Bronchial epithelial cell (primary cell): ENCODE data around the gene ADGRG2. TPM values are rescaled to one million over a fixed set of nuclear protein-coding genes. Genes with fewer than 3 reads are reported as not detected.

Experiments
- DNase-seq: peaks from one replicate; pipeline ENCODE4 v3.0.0-alpha.2; 2010; ENCODE audit warnings: low read depth
- FAIRE-seq: peaks from 2 replicates; lab custom pipeline; 2011; peaks lifted over from hg19 to GRCh38; lab: Jason Lieb, UNC
- H3K27me3 ChIP-seq: 2 replicates; pipeline ENCODE4 v1.5.1; 2011; ENCODE audit warnings: low read length; ENCODE audit not compliant: control insufficient read depth, insufficient read depth
- H3K36me3 ChIP-seq: 2 replicates; pipeline ENCODE4 v1.5.1; 2011; ENCODE audit warnings: low read length; ENCODE audit not compliant: control insufficient read depth, insufficient read depth
- H3K4me3 ChIP-seq: 2 replicates; pipeline ENCODE4 v1.5.1; 2011; ENCODE audit warnings: mild to moderate bottlenecking, low read depth, low read length, control low read depth
- CTCF ChIP-seq: IDR thresholded peaks from 2 replicates; pipeline ENCODE4 v1.5.1; 2011; ENCODE audit warnings: mild to moderate bottlenecking, moderate library complexity, low read length, control low read depth, inconsistent platforms; ENCODE audit not compliant: insufficient read depth, severe bottlenecking
- total RNA-seq: library from RNA; depleted of rRNA; stranded (reverse); fragments of >200 nt; gene quantifications from 2 replicates; pipeline ENCODE4 v1.2.1, GENCODE V29; 2014

The ADGRG2 gene
- total RNA-seq, 1 donor from 2014 or later = 0.26 TPM

GRCh38 chrX:18946157-18946556 lies 176.1 kb downstream of the ADGRG2 start:
- DNase-seq = no peak
- FAIRE-seq = no peak
- no peak for TF ChIP-seq CTCF
- no peak overlapping the region for H3K4me3 ChIP-seq
- no peaks in the 10 kb centered on the region for H3K27me3 ChIP-seq
- H3K36me3 ChIP-seq = peaks cover 2% of the 10 kb centered on the region

- peaks cover 1% of the 10 kb centered on the region for H3K36me3 ChIP-seq
- no peak for FAIRE-seq
- TF ChIP-seq CTCF = no peak
These were observed 176.8 kb downstream of the ADGRG2 start for GRCh38 chrX:18945483-18945882.

GRCh38 chrX:18944482-18944881 lies 177.8 kb downstream of the ADGRG2 start:
- no peak for TF ChIP-seq CTCF
- peak; percentile 23 for FAIRE-seq
- no peaks in the 10 kb centered on the region for H3K36me3 ChIP-seq

More at GRCh38 chrX:18945483-18945882, 176.8 kb downstream of the ADGRG2 start:
- H3K27me3 ChIP-seq = no peaks in the 10 kb centered on the region
- DNase-seq = no peak
- H3K4me3 ChIP-seq = no peak overlapping the region

GRCh38 chrX:18941896-18942295 lies 180.4 kb downstream of the ADGRG2 start:
- FAIRE-seq = no peak
- no peak for TF ChIP-seq CTCF
- no peak for DNase-seq
- Histone ChIP-seq H3K36me3 (no peaks in the 10 kb centered on the region), H3K4me3 (no peak overlapping the region), H3K27me3 (no peaks in the 10 kb centered on the region)

More at GRCh38 chrX:18944482-18944881, 177.8 kb downstream of the ADGRG2 start:
- Histone ChIP-seq H3K4me3 (no peak overlapping the region), H3K27me3 (no peaks in the 10 kb centered on the region)
- no peak for DNase-seq

Other genes starting within 250 kb of the ADGRG2 start
- 16.6 and 17.8 TPM in 2 replicates for gene PHKA2, start 138.4 kb downstream of the ADGRG2 start, total RNA-seq
- gene PDHA1, start 221.5 kb upstream of the ADGRG2 start, total RNA-seq = 87.9 and 182 TPM in 2 replicates